Measurements from ENCODE around the gene TCEAL4.

- TF ChIP-seq CTCF (conservative IDR thresholded peaks at IDR 0.05; ENCODE audit: low read depth in 2 of 2) (no peak), ETS1 (IDR thresholded peaks at IDR 0.05) (no peak), EZH2 (IDR thresholded peaks at IDR 0.05; ENCODE audit: low read depth, unreplicated experiment) (no peak), JUNB (IDR thresholded peaks at IDR 0.05; ENCODE audit: unreplicated experiment) (no peak), EZH2phosphoT487 (IDR thresholded peaks at IDR 0.05; ENCODE audit: unreplicated experiment) (no peak), POLR2AphosphoS5 (IDR thresholded peaks at IDR 0.05; ENCODE audit: low read depth) (no peak), CREB1 (CRISPR knock-in tag; IDR thresholded peaks at IDR 0.05; ENCODE audit: low read depth) (no peak), REST (IDR thresholded peaks at IDR 0.05; ENCODE audit: unreplicated experiment) (no peak), ZNF331 (CRISPR knock-in tag; IDR thresholded peaks at IDR 0.05; ENCODE audit: low read depth) (no peak), ZNF114 (CRISPR knock-in tag; IDR thresholded peaks at IDR 0.05) (no peak)
These were observed 50.1 kb downstream of the TCEAL4 start for GRCh38 chrX:103635436-103635835.

Measured in GM23338 (cell line).